UCSD-AML1 (cell line): Measurements from ENCODE around the gene NOVA2.
A peak's percentile ranks its signal among the peaks of the same experiment; 100 is the strongest.

Experiments used
- DNase-seq: peaks from one replicate; lab custom pipeline; 2025; ENCODE audit not compliant: unreplicated experiment; lab: John Stamatoyannopoulos, UW

NOVA2 gene, protein sequence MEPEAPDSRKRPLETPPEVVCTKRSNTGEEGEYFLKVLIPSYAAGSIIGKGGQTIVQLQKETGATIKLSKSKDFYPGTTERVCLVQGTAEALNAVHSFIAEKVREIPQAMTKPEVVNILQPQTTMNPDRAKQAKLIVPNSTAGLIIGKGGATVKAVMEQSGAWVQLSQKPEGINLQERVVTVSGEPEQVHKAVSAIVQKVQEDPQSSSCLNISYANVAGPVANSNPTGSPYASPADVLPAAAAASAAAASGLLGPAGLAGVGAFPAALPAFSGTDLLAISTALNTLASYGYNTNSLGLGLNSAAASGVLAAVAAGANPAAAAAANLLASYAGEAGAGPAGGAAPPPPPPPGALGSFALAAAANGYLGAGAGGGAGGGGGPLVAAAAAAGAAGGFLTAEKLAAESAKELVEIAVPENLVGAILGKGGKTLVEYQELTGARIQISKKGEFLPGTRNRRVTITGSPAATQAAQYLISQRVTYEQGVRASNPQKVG

GRCh38 chr19:45973553-45974338, at the start of gene NOVA2:
Gene NOVA2, minus strand, starts transcription at chr19:45973865. Its CDS starts 514 bp downstream, at chr19:45973351.
- DNase-seq: no peak

DNA sequence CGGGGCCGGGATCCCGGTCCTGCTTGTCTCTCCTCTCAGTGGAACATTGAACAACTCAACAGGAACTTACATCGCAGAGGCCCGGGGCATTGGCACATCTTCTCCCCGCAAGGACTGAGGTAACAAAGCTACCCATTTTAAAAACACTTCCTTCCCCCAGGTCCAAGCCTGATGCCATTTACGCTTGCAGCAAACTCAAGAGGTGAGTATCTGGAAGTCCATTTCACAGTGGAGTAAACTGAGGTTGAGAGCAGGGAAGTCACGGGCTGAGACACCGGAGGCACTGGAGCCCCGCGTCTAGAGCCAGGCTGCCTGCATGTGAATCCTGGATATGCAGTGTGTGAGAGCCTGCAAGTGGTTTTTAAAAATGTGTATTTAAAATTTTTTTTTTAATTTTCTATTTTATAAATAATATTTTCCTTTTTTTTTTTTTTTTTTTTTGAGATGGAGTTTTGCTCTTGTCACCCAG, 49.7 kb upstream of the NOVA2 start:
- no peak for DNase-seq

DNA sequence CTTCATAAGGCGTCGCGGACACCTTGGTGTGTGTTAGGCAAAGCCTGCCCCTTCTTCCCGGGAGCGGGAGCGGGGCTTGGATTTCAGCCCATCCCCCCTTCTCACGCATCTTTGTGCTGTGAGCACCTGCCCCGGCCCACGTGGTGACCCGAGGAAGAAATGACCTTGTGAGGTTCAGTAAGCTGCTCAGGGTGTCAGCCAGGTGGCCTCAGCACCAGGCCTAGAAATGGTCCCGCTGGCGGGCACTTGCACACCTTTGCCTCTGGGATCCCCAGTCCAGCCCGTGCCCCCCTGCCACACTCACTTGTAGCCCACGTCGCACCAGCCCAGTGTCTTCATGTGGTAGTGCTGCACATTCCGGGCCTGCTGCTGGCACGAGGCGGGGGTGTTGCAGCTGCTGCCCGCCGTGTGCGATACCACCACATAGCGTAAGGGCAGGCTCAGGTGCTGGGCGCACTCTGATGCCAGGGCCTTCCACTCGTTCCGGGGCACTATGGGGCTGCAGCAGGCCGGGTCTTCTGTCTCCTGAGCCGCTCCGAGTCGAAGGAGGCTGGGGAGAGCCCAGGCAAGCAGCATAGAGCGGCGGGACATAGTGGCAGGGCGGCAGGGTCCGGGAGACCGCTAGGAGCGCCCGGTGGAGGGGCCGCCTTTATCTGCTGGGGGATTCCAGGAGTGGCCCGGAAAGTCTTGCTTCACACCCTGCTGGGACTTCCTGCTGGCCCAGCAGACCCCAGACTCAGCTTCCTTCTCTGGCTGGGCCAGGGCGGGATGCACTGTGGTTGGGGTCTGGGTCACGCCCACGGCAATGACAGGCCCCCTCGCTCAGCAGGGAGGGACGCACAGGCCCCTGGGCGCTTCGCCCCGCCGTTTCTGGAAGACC, 49.0 kb upstream of the NOVA2 start, which contains the start of gene PGLYRP1:
Gene PGLYRP1 (minus strand): TSS at position 623 of the 880 bp plus-strand sequence. CDS start 32 bp downstream, at position 591.
- no peak for DNase-seq

DNA sequence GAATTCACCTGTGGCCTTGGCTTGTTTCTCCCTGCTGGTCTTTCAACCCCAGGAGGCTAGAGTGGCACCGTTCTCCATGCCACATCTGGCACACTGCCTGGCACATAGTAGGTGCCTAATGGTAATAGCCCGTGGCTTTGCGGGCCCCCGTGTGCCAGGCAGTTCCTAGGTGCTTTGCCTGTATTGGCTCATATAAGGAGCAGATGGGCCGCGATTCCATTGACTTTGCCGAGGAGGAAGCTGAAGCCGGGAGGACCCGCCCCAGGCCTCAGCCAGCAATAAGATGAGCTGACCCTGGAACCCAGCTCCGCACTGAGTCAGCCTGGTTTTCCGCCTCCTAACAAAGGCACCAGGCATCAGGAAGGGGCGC, 48.4 kb upstream of the NOVA2 start:
- DNase-seq: no peak

- no peak for DNase-seq
Measured at GRCh38 chr19:46021531-46022041, 47.9 kb upstream of the NOVA2 start.

GRCh38 chr19:46020819-46021125, 47.1 kb upstream of the NOVA2 start:
- no peak for DNase-seq

- no peak for DNase-seq
Measured at GRCh38 chr19:46019270-46019669, 45.6 kb upstream of the NOVA2 start.

GRCh38 chr19:46018729-46019251, 45.1 kb upstream of the NOVA2 start:
- DNase-seq: no peak

DNA sequence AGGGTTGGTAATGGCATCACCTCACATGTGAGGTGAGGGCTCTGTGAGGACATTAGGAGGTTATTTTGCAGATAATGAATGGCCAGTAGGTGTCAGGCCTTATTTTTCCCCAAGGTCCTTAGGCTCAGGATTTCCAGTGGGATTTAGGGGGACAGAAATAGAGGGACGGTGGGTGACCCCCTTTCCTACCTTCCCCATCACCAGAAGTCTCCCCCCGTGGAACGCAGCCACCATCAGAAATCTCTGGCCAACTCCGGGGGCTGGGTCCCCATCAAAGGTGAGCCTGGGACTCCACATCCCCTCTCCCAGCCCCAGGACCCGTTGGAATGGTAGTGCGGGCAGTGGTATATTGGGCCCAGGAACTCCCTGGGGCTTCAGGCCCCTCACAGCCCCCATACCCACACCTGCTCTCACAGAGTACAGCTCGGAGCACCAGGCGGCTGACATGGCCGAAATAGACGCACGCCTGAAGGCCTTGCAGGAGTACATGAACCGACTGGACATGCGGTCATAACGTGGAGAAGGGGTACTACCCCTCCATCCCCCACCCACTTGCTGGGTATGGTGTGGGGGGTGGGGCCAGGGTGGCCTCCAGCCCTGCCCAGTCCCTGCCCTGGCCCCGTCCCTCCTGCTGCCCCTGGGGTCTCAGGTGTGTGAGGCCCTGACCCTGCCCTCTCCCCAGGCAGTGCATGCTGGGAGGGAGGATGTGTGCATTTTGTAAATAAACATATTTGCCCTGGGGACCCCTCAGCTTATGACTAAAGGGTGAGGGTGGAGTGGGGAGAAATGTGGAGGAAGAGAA, 44.4 kb upstream of the NOVA2 start:
- DNase-seq: no peak

- no peak for DNase-seq
Measured at GRCh38 chr19:46017095-46017429, 43.4 kb upstream of the NOVA2 start.

GRCh38 chr19:46016426-46017094, 42.9 kb upstream of the NOVA2 start:
- DNase-seq: peak; percentile 61

- DNase-seq: no peak
Measured at GRCh38 chr19:46015687-46016425, 42.2 kb upstream of the NOVA2 start.

DNA sequence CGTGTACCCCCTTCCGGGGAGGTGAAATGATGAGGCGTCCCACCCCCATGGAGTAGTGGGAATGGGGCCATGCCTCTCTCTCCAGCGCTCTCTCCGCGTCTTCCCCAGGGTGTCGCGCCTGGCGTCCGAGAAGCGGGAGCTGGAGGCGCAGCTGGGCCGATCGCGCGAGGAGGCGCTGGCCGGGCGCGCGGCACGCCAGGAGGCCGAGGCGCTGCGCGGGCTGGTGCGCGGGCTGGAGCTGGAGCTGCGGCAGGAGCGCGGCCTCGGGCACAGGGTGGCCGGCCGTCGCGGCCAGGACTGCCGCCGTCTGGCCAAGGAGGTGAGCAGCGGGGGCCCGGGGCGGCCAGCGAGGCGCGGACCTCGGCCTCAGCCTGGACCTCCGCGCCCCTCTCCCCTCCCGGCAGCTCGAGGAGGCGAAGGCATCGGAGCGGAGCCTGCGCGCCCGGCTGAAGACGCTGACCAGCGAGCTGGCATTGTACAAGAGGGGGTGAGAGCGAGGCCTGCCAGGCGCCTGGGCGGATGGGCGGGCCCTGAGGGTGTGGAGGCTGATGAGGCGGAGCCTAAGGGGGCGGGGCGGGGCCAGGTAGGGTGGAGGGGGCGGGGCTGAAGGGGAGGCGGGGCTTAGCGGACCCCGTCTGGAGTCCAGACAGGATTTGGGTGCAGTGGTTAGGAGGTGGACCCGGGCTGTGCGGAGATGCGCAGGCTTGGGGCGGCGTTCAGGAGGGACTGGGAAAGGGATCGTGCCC, 41.4 kb upstream of the NOVA2 start:
- DNase-seq: no peak

GRCh38 chr19:46014534-46014933, 40.9 kb upstream of the NOVA2 start:
- no peak for DNase-seq

- peak; percentile 59 for DNase-seq
Measured at GRCh38 chr19:46009530-46010510, 36.2 kb upstream of the NOVA2 start.

- no peak for DNase-seq
Measured at GRCh38 chr19:46006411-46006810, 32.7 kb upstream of the NOVA2 start.
